Measurements from ENCODE around the gene VWA8.

The VWA8 gene

DNA sequence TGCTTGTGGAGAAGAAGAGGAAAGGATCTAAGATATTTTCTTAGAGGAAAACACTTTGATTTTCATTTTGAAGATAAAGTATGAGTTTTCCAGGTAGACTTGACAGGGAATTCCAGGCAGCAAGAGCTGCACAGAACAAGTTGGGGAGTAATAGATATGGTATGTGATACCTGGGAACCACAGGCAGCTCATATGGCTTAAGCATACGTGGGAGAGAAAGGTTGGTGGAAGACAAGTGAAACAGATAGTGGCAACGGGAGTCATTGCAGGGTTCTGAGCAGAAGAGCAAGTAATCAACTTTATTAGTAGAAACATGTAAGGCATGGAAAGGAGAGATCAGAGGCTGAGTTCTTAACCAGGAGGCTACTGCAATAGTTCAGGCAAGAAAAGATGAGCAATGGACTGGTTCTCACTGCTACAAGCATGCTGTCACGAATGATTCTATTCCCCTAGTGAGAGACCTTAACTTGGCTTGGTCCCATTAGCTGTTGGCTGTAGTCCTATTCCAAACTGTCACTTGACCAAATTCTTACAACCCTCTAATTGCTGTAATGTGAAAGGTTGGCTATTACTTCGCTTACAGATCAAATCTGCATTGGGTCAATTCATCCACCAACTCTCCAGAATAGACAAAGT, 217.9 kb downstream of the VWA8 start:
- no peaks in the 10 kb centered on the region for H3K79me2 ChIP-seq (ENCODE audit: low read length)
- H2AFZ ChIP-seq (ENCODE audit: low read depth, low read length): no peak overlapping the region
- no peaks in the 10 kb centered on the region for H3K9me3 ChIP-seq (ENCODE audit: insufficient read depth, low read length)
- no peaks in the 10 kb centered on the region for H4K20me1 ChIP-seq (ENCODE audit: insufficient read depth, low read length)
- H3K4me1 ChIP-seq (ENCODE audit: low read length): no peaks in the 10 kb centered on the region
- H3K9ac ChIP-seq (ENCODE audit: low read length): no peak overlapping the region
- H3K27ac ChIP-seq (ENCODE audit: low read length): no peak overlapping the region
- H3K4me3 ChIP-seq (ENCODE audit: low read length): no peak overlapping the region
- H3K27me3 ChIP-seq (ENCODE audit: low read depth, low read length): no peaks in the 10 kb centered on the region
- no peak overlapping the region for H3K4me2 ChIP-seq (ENCODE audit: low read length)
- peaks cover 3% of the 10 kb centered on the region for H3K36me3 ChIP-seq (replicated peaks; ENCODE audit: low read depth, low read length)
- TF ChIP-seq EZH2phosphoT487 (IDR thresholded peaks at IDR 0.05; ENCODE audit: low read depth): no peak
- TF ChIP-seq, protein P1, sequence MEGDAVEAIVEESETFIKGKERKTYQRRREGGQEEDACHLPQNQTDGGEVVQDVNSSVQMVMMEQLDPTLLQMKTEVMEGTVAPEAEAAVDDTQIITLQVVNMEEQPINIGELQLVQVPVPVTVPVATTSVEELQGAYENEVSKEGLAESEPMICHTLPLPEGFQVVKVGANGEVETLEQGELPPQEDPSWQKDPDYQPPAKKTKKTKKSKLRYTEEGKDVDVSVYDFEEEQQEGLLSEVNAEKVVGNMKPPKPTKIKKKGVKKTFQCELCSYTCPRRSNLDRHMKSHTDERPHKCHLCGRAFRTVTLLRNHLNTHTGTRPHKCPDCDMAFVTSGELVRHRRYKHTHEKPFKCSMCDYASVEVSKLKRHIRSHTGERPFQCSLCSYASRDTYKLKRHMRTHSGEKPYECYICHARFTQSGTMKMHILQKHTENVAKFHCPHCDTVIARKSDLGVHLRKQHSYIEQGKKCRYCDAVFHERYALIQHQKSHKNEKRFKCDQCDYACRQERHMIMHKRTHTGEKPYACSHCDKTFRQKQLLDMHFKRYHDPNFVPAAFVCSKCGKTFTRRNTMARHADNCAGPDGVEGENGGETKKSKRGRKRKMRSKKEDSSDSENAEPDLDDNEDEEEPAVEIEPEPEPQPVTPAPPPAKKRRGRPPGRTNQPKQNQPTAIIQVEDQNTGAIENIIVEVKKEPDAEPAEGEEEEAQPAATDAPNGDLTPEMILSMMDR (IDR thresholded peaks at IDR 0.05; ENCODE audit: low read depth, low read length): no peak

GRCh38 chr13:41740479-41740878, 220.4 kb downstream of the VWA8 start:
- H3K27me3 ChIP-seq (ENCODE audit: low read depth, low read length): no peaks in the 10 kb centered on the region
- peaks cover 3% of the 10 kb centered on the region for H3K36me3 ChIP-seq (replicated peaks; ENCODE audit: low read depth, low read length)
- H3K4me3 ChIP-seq (ENCODE audit: low read length): no peak overlapping the region
- no peaks in the 10 kb centered on the region for H3K79me2 ChIP-seq (ENCODE audit: low read length)
- no peak overlapping the region for H3K27ac ChIP-seq (ENCODE audit: low read length)
- H4K20me1 ChIP-seq (ENCODE audit: insufficient read depth, low read length): no peaks in the 10 kb centered on the region
- H2AFZ ChIP-seq (ENCODE audit: low read depth, low read length): no peak overlapping the region
- no peaks in the 10 kb centered on the region for H3K4me1 ChIP-seq (ENCODE audit: low read length)
- H3K9me3 ChIP-seq (ENCODE audit: insufficient read depth, low read length): no peaks in the 10 kb centered on the region
- no peak overlapping the region for H3K4me2 ChIP-seq (ENCODE audit: low read length)
- H3K9ac ChIP-seq (ENCODE audit: low read length): no peak overlapping the region
- TF ChIP-seq, protein P1 (IDR thresholded peaks at IDR 0.05; ENCODE audit: low read depth, low read length): no peak
- TF ChIP-seq EZH2phosphoT487 (IDR thresholded peaks at IDR 0.05; ENCODE audit: low read depth): no peak

- H3K4me3 ChIP-seq (ENCODE audit: low read length): no peak overlapping the region
- no peak overlapping the region for H3K27ac ChIP-seq (ENCODE audit: low read length)
- no peaks in the 10 kb centered on the region for H3K4me1 ChIP-seq (ENCODE audit: low read length)
- peaks cover 10% of the 10 kb centered on the region for H3K36me3 ChIP-seq (replicated peaks; ENCODE audit: low read depth, low read length)
- no peak overlapping the region for H3K9ac ChIP-seq (ENCODE audit: low read length)
- no peaks in the 10 kb centered on the region for H4K20me1 ChIP-seq (ENCODE audit: insufficient read depth, low read length)
- H3K27me3 ChIP-seq (ENCODE audit: low read depth, low read length): no peaks in the 10 kb centered on the region
- no peak for TF ChIP-seq EZH2phosphoT487 (IDR thresholded peaks at IDR 0.05; ENCODE audit: low read depth)
- TF ChIP-seq, protein P1 (IDR thresholded peaks at IDR 0.05; ENCODE audit: low read depth, low read length): no peak
- no peaks in the 10 kb centered on the region for H3K9me3 ChIP-seq (ENCODE audit: insufficient read depth, low read length)
- H3K79me2 ChIP-seq (ENCODE audit: low read length): no peaks in the 10 kb centered on the region
- H2AFZ ChIP-seq (ENCODE audit: low read depth, low read length): no peak overlapping the region
- H3K4me2 ChIP-seq (ENCODE audit: low read length): no peak overlapping the region
Observed at GRCh38 chr13:41722684-41723535, 238.0 kb downstream of the VWA8 start.

DNA sequence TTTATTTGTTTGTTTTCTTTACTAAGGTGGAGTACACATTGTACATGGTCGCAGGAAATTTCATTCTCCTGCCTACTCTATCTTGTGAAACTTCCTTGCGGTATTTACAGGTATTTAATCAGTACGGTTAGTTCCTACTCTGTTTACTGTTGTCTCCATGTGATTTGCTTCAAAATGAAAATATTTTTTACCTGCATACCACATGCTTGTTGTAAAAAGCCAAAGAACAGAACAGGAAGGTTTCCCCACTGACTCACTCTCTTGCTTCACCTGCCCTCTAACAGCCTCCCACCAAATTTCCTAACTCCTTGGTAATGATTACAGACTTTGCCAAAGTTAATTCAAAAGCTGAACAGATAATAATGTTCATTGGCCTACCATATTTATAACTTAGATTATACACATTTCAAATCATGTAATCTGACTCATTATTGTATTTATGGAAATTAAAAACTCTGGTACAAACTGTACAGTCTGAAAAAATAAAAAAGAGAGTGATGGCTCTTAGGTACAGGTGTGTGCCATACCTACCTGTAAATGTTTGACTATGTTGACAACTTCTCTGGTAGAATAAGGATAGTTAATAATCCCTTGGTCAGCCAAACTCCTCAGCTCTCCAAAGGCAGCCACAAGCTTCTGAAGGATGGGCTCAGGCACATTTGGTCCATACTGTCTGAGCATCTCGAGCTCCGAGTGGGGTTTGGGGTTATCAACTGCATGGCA, 239.9 kb downstream of the VWA8 start:
- no peak overlapping the region for H3K4me2 ChIP-seq (ENCODE audit: low read length)
- no peaks in the 10 kb centered on the region for H3K27me3 ChIP-seq (ENCODE audit: low read depth, low read length)
- peaks cover 10% of the 10 kb centered on the region for H3K36me3 ChIP-seq (replicated peaks; ENCODE audit: low read depth, low read length)
- no peaks in the 10 kb centered on the region for H3K79me2 ChIP-seq (ENCODE audit: low read length)
- no peaks in the 10 kb centered on the region for H4K20me1 ChIP-seq (ENCODE audit: insufficient read depth, low read length)
- H3K9me3 ChIP-seq (ENCODE audit: insufficient read depth, low read length): no peaks in the 10 kb centered on the region
- TF ChIP-seq, protein P1 (IDR thresholded peaks at IDR 0.05; ENCODE audit: low read depth, low read length): no peak
- TF ChIP-seq EZH2phosphoT487 (IDR thresholded peaks at IDR 0.05; ENCODE audit: low read depth): no peak
- H2AFZ ChIP-seq (ENCODE audit: low read depth, low read length): no peak overlapping the region
- H3K4me1 ChIP-seq (ENCODE audit: low read length): no peaks in the 10 kb centered on the region
- H3K9ac ChIP-seq (ENCODE audit: low read length): no peak overlapping the region
- no peak overlapping the region for H3K4me3 ChIP-seq (ENCODE audit: low read length)
- no peak overlapping the region for H3K27ac ChIP-seq (ENCODE audit: low read length)

All from OCI-LY3 (cell line).